Sigmoid colon (tissue), 7 donors: ENCODE data around the gene FATE1. TPM values are rescaled to one million over a fixed set of nuclear protein-coding genes. Genes with fewer than 3 reads are reported as not detected.
"Not testable (repeated sequence)": the region's sequence is repeated elsewhere in the genome, so short reads cannot be mapped to it uniquely, and the experiment has no call there.

ENCODE experiments used
- DNase-seq: peaks from one replicate; pipeline ENCODE4 v3.0.0-alpha.2; 2019
- H3K27ac ChIP-seq, 4 donors: fragments of 200-600 bp; sonication (generic); one replicate each; pipeline ENCODE4 v1.5.1; 2016 to 2019; ENCODE audit warnings: mild to moderate bottlenecking in 1 of 4
- H3K27me3 ChIP-seq, 3 donors: fragments of 200-600 bp; sonication (generic); one replicate each; pipeline ENCODE4 v1.5.1; 2019; ENCODE audit warnings: mild to moderate bottlenecking in 1 of 3
- H3K36me3 ChIP-seq, 4 donors: fragments of 200-600 bp; sonication (generic); one replicate each; pipeline ENCODE4 v1.5.1; 2016 to 2019
- H3K4me1 ChIP-seq, 4 donors: fragments of 200-600 bp; sonication (generic); one replicate each; pipeline ENCODE4 v1.5.1; 2017 to 2019
- H3K4me3 ChIP-seq, 4 donors: fragments of 200-600 bp; sonication (generic); one replicate each; pipeline ENCODE4 v1.5.1; 2017 to 2019; ENCODE audit warnings: mild to moderate bottlenecking in 2 of 4, moderate library complexity in 1 of 4
- H3K9me3 ChIP-seq, 4 donors: fragments of 200-600 bp in 3 of 4; sonication (generic) in 3 of 4; one replicate each; pipeline versions ENCODE4 v1.5.1 to v1.6.1; 2013 to 2019
- CTCF ChIP-seq, 4 experiments: fragments of 450-650 bp in 3 of 4; fragments of 200-600 bp in 1 of 4; IDR thresholded peaks; one replicate each; pipeline ENCODE4 v1.5.1; 2016 to 2019; ENCODE audit warnings: antibody characterized with exemption in 4 of 4, mild to moderate bottlenecking in 3 of 4, moderate library complexity in 2 of 4
- EP300 ChIP-seq, 4 donors: sonication (generic); formaldehyde crosslinking; IDR thresholded peaks; one replicate each; pipeline ENCODE4 v1.6.1; 2017; ENCODE audit warnings: antibody characterized with exemption in 4 of 4
- POLR2A ChIP-seq, 2 donors: fragments of 450-650 bp; IDR thresholded peaks; one replicate each; pipeline ENCODE4 v1.6.1; 2016; ENCODE audit warnings: antibody characterized with exemption in 2 of 2, mild to moderate bottlenecking in 2 of 2, moderate library complexity in 2 of 2
- POLR2AphosphoS5 ChIP-seq, 4 donors: sonication (generic); formaldehyde crosslinking; IDR thresholded peaks; one replicate each; pipeline ENCODE4 v1.6.1; 2017; ENCODE audit warnings: antibody characterized with exemption in 4 of 4
- WGBS, 2 donors: extraction: QIAGEN DNeasy Blood & Tissue Kit; methylation state at CpG; one replicate each; pipeline ENCODE4 v1.1.7; 2013; 5-methylcytosine and 5-hydroxymethylcytosine counted together
- intact Hi-C: fragments of 100-400 bp; cut with DNase I; formaldehyde crosslinking; loops from one replicate; pipeline ENCODE4 v1.15.1; 2023
- polyA plus RNA-seq, 3 donors: library from polyadenylated mRNA; stranded (reverse); fragments of 200-250 nt; gene quantifications; one replicate each; pipeline ENCODE4 v1.2.3, GENCODE V29; 2013
- total RNA-seq, 4 donors: library from RNA; depleted of rRNA; stranded (reverse); fragments of >200 nt; gene quantifications; one replicate each; pipeline ENCODE4 v1.1.0, GENCODE V29; 2016
- donor health status: healthy with polysubstance abuse.
- donor health status: Bipolar disorder and iron deficiency.
- donor health status: healthy.

FATE1 gene
- total and polyA plus RNA-seq, 7 donors, result 0.06 TPM; not detected in 6

DNA sequence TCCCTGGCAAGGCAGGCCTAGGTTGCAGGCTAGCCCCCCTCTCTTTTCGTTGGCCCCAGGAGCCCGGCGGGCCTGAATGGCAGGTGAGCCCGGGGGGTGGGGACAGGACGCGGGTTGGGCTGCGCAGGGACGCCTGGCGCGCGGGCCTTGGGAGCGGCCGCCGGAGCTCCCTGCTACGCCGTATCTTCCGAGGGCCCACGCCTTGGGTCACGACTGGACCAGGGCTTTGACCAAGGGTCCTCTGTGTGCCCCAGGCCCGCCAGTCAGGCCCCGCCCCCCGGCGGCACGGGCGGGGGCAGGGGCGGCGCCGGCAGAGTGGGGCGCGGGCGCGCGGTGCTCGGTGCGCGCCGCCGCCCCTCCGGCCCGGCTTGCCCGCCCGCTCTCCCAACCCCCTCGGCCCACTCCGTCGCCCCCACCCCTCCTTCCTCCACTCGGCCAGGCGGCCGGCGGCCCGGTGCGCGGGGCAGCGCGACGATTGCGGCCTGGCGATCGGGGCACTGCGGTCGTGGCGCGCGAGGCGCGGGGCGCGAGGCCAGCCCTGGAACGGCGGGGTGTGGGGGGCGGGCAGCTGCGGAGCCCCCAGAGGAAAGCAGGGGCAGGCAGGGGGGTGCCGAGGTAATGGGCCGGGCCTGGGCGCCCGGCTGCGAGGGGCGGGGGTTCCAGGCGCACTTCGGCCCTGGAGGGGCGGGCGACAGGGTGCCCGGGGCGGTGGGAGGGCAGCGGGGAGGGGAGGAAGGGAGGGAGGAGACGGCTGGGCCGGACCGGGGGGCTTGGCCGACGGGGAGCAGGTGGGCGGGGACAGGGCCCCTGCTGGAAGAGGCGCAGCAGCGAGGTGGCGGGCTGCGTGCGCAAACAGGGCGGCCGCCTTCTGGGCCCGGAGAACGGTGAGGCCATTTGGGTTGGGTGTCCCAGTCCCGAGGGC is 20.9 kb upstream of the FATE1 start, which contains the start of gene PRRG3:
Gene PRRG3, plus strand, starts transcription at position 798 of the 922 bp plus-strand sequence. CDS start 3,357 bp downstream, outside the sequence.
- H3K4me3 ChIP-seq, result peak within 1 kb of the TSS in 2 of 4 donors; percentile 17 to 34
- no peaks in the 10 kb centered on the region for H3K9me3 ChIP-seq
- 4 to 15% methylated on average over 99 of the region's 100 CpGs for WGBS, 2 donors
- no peaks in the 10 kb centered on the region for H3K36me3 ChIP-seq
- no peak for TF ChIP-seq EP300 (IDR thresholded peaks at IDR 0.05)
- intact Hi-C loops, result no loop called here
- no peak for DNase-seq
- no peaks in the 10 kb centered on the region for H3K4me1 ChIP-seq
- H3K27ac ChIP-seq, result no peak within 1 kb of the TSS
- H3K27me3 ChIP-seq, result peaks cover 0 to 11% (median 3%) of the 10 kb centered on the region in 3 donors

- Histone ChIP-seq H3K4me3 (peak overlapping the region in 2 of 4 donors; percentile 17 to 34), H3K36me3 (no peaks in the 10 kb centered on the region), H3K9me3 (no peaks in the 10 kb centered on the region), H3K27ac (no peak overlapping the region), H3K27me3 (peaks cover 0 to 11% (median 3%) of the 10 kb centered on the region in 3 donors), H3K4me1 (no peaks in the 10 kb centered on the region)
- TF ChIP-seq EP300 (IDR thresholded peaks at IDR 0.05), result no peak
- TF ChIP-seq CTCF (IDR thresholded peaks at IDR 0.05), result no peak
- no peak for TF ChIP-seq POLR2AphosphoS5 (IDR thresholded peaks at IDR 0.05)
- no peak for TF ChIP-seq POLR2A (IDR thresholded peaks at IDR 0.05)
- WGBS, 2 donors, result 15 to 27% methylated on average over 19 of the region's 19 CpGs
- DNase-seq, result no peak
- intact Hi-C loops, result no loop called here
Observed at GRCh38 chrX:151695583-151696340, 20.1 kb upstream of the FATE1 start.

- H3K27ac ChIP-seq, H3K9me3 ChIP-seq, DNase-seq, H3K4me3 ChIP-seq, intact Hi-C loops, H3K36me3 ChIP-seq, H3K4me1 ChIP-seq: not testable (repeated sequence)
- WGBS, 2 donors, result 89 to 90% methylated on average over 8 of the region's 8 CpGs
- peaks cover 0 to 11% (median 3%) of the 10 kb centered on the region in 3 donors for H3K27me3 ChIP-seq
Observed at GRCh38 chrX:151697082-151697481, 18.8 kb upstream of the FATE1 start.

GRCh38 chrX:151697522-151697921 is 18.3 kb upstream of the FATE1 start:
- Histone ChIP-seq H3K27ac (no peak overlapping the region), H3K27me3 (peaks cover 0 to 11% (median 3%) of the 10 kb centered on the region in 3 donors), H3K4me3 (no peak overlapping the region), H3K4me1 (no peaks in the 10 kb centered on the region), H3K9me3 (no peaks in the 10 kb centered on the region), H3K36me3 (no peaks in the 10 kb centered on the region)
- peak; percentile 78 for DNase-seq
- intact Hi-C loops, result no loop called here
- 66 to 70% methylated on average over 4 of the region's 4 CpGs for WGBS, 2 donors
- no peak for TF ChIP-seq POLR2AphosphoS5 (IDR thresholded peaks at IDR 0.05)
- no peak for TF ChIP-seq CTCF (IDR thresholded peaks at IDR 0.05)
- no peak for TF ChIP-seq POLR2A (IDR thresholded peaks at IDR 0.05)
- no peak for TF ChIP-seq EP300 (IDR thresholded peaks at IDR 0.05)

DNA sequence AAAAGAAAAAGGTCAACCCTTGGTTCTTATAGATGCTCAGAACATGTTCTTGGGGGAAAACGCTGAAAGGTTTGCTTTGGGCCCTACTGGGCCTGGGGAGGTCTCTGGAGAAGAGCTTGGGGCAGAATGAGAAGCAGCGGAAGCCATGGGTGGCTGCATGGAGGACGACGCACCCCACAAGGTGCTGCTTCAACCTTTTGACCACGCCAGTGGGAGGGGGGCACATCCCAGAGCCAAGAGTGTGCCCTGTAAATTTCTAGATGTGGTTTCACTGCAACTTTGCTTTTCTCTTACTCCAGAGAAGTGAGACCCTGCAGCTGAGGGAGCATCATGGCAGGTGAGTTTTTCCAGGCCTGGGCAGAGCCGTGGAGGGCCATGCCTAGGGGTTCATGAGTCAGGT is 17.4 kb upstream of the FATE1 start:
- DNase-seq, result no peak
- TF ChIP-seq EP300 (IDR thresholded peaks at IDR 0.05) (no peak), CTCF (IDR thresholded peaks at IDR 0.05) (no peak)
- peaks cover 0 to 11% (median 3%) of the 10 kb centered on the region in 3 donors for H3K27me3 ChIP-seq
- no peak overlapping the region for H3K4me3 ChIP-seq
- no peaks in the 10 kb centered on the region for H3K4me1 ChIP-seq
- intact Hi-C loops, result no loop called here
- H3K36me3 ChIP-seq, result no peaks in the 10 kb centered on the region
- 82 to 86% methylated on average over 6 of the region's 6 CpGs for WGBS, 2 donors
- H3K9me3 ChIP-seq, result no peaks in the 10 kb centered on the region
- H3K27ac ChIP-seq, result no peak overlapping the region
